Thyroid gland (tissue), 4 donors: ENCODE measurements around the gene CSH1. TPM values are rescaled to one million over a fixed set of nuclear protein-coding genes. Genes with fewer than 3 reads are reported as not detected.
"Not testable (repeated sequence)": the region's sequence is repeated elsewhere in the genome, so short reads cannot be mapped to it uniquely, and the experiment has no call there.

Experiments used
- DNase-seq, 2 donors: peaks; one replicate each; pipeline ENCODE4 v3.0.0-alpha.2; 2019
- H3K27ac ChIP-seq, 3 donors: fragments of 200-600 bp; sonication (generic); 1 replicate in 2 of 3; 2 replicates in 1 of 3; pipeline ENCODE4 v1.5.1; 2016 to 2019; ENCODE audit warnings: mild to moderate bottlenecking in 1 of 3, moderate library complexity in 1 of 3
- H3K27me3 ChIP-seq: fragments of 200-600 bp; sonication (generic); one replicate; pipeline ENCODE4 v1.5.1; 2019
- H3K36me3 ChIP-seq, 2 donors: fragments of 200-600 bp; sonication (generic); one replicate each; pipeline ENCODE4 v1.5.1; 2016 to 2019
- H3K4me1 ChIP-seq, 2 donors: fragments of 200-600 bp; sonication (generic); one replicate each; pipeline ENCODE4 v1.5.1; 2017 to 2019
- H3K4me3 ChIP-seq, 3 donors: fragments of 200-600 bp; sonication (generic); replicated peaks in 1 of 3; 1 replicate in 2 of 3; 2 replicates in 1 of 3; pipeline ENCODE4 v1.5.1; 2016; ENCODE audit warnings: mild to moderate bottlenecking in 1 of 3
- H3K9me3 ChIP-seq: fragments of 200-600 bp; sonication (generic); one replicate; pipeline ENCODE4 v1.5.1; 2017
- CTCF ChIP-seq, 6 experiments: fragments of 200-600 bp in 3 of 6; fragments of 450-650 bp in 3 of 6; sonication (generic) in 3 of 6; IDR thresholded peaks; one replicate each; pipeline ENCODE4 v1.5.1; 2016 to 2019; ENCODE audit warnings: antibody characterized with exemption in 6 of 6, mild to moderate bottlenecking in 2 of 6, inconsistent platforms in 1 of 6, moderate library complexity in 1 of 6
- POLR2A ChIP-seq, 2 donors: fragments of 450-650 bp; IDR thresholded peaks; one replicate each; pipeline ENCODE4 v1.6.1; 2017; ENCODE audit warnings: antibody characterized with exemption in 2 of 2, mild to moderate bottlenecking in 2 of 2, moderate library complexity in 1 of 2
- WGBS, 2 donors: methylation state at CpG; one replicate each; pipeline ENCODE4 v1.1.5; 2017; 5-methylcytosine and 5-hydroxymethylcytosine counted together
- intact Hi-C: fragments of 100-400 bp; cut with DNase I; formaldehyde crosslinking; loops from one replicate; pipeline ENCODE4 v1.15.1; 2023
- total RNA-seq, 4 donors: library from RNA; depleted of rRNA; stranded (reverse); fragments of >200 nt; gene quantifications; one replicate each; pipeline ENCODE4 v1.2.3, GENCODE V29; 2016

The CSH1 gene
- total RNA-seq, 4 donors from 2014 or later = not detected

GRCh38 chr17:63866625-63867024, 29.7 kb downstream of the CSH1 start:
- intact Hi-C loops, H3K9me3 ChIP-seq, H3K4me3 ChIP-seq, H3K27me3 ChIP-seq, H3K36me3 ChIP-seq, DNase-seq, H3K27ac ChIP-seq, H3K4me1 ChIP-seq: not testable (repeated sequence)
- 72 to 76% methylated on average over 6 to 7 of the region's 7 CpGs for WGBS, 2 donors

- Histone ChIP-seq H3K9me3 (no peaks in the 10 kb centered on the region), H3K27ac (no peak overlapping the region), H3K4me3 (no peak overlapping the region), H3K36me3 (no peaks in the 10 kb centered on the region), H3K4me1 (peaks cover 4 to 5% of the 10 kb centered on the region in 2 donors), H3K27me3 (no peaks in the 10 kb centered on the region)
- intact Hi-C loops = no loop called here
- TF ChIP-seq CTCF (IDR thresholded peaks at IDR 0.05) (no peak), POLR2A (IDR thresholded peaks at IDR 0.05) (no peak)
- no peak for DNase-seq
- WGBS, 2 donors = 83 to 88% methylated on average over 3 of the region's 3 CpGs
These were observed 37.1 kb downstream of the CSH1 start for GRCh38 chr17:63859257-63859656.

GRCh38 chr17:63856425-63856824, 39.9 kb downstream of the CSH1 start:
- 94 to 95% methylated on average over 8 of the region's 8 CpGs for WGBS, 2 donors

GRCh38 chr17:63855185-63855584, 41.2 kb downstream of the CSH1 start:
- Histone ChIP-seq H3K36me3 (no peaks in the 10 kb centered on the region), H3K9me3 (no peaks in the 10 kb centered on the region)
- TF ChIP-seq POLR2A (IDR thresholded peaks at IDR 0.05) = no peak
- no peak for TF ChIP-seq CTCF (IDR thresholded peaks at IDR 0.05)

More at GRCh38 chr17:63856425-63856824, 39.9 kb downstream of the CSH1 start:
- peaks cover 4 to 13% of the 10 kb centered on the region in 2 donors for H3K4me1 ChIP-seq
- H3K9me3 ChIP-seq, intact Hi-C loops, H3K4me3 ChIP-seq, H3K27me3 ChIP-seq, H3K27ac ChIP-seq, H3K36me3 ChIP-seq, DNase-seq: not testable (repeated sequence)

GRCh38 chr17:63854709-63855108, 41.7 kb downstream of the CSH1 start:
- intact Hi-C loops = no loop called here
- WGBS, 2 donors = 29 to 41% methylated on average over 5 of the region's 5 CpGs
- H3K36me3 ChIP-seq = no peaks in the 10 kb centered on the region

More at GRCh38 chr17:63855185-63855584, 41.2 kb downstream of the CSH1 start:
- no peak for DNase-seq
- Histone ChIP-seq H3K4me1 (peaks cover 4 to 13% of the 10 kb centered on the region in 2 donors), H3K4me3 (no peak overlapping the region), H3K27ac (no peak overlapping the region), H3K27me3 (no peaks in the 10 kb centered on the region)
- intact Hi-C loops = no loop called here
- WGBS, 2 donors = 83 to 87% methylated on average over 8 of the region's 8 CpGs

GRCh38 chr17:63853260-63853659, 43.1 kb downstream of the CSH1 start:
- Histone ChIP-seq H3K36me3 (no peaks in the 10 kb centered on the region), H3K4me3 (no peak overlapping the region), H3K4me1 (peaks cover 4 to 13% of the 10 kb centered on the region in 2 donors), H3K27me3 (no peaks in the 10 kb centered on the region), H3K9me3 (no peaks in the 10 kb centered on the region), H3K27ac (no peak overlapping the region)
- 92 to 98% methylated on average over 2 of the region's 2 CpGs for WGBS, 2 donors
- TF ChIP-seq CTCF (IDR thresholded peaks at IDR 0.05) (no peak), POLR2A (IDR thresholded peaks at IDR 0.05) (no peak)
- DNase-seq = no peak
- intact Hi-C loops = no loop called here

More at GRCh38 chr17:63854709-63855108, 41.7 kb downstream of the CSH1 start:
- Histone ChIP-seq H3K27me3 (no peaks in the 10 kb centered on the region), H3K27ac (no peak overlapping the region), H3K9me3 (no peaks in the 10 kb centered on the region), H3K4me1 (peaks cover 4 to 13% of the 10 kb centered on the region in 2 donors), H3K4me3 (no peak overlapping the region)
- TF ChIP-seq CTCF (IDR thresholded peaks at IDR 0.05) (no peak), POLR2A (IDR thresholded peaks at IDR 0.05) (no peak)
- DNase-seq = peak; percentile 41 to 43
